NCI-H1417 (cell line): ENCODE measurements around the gene SMARCA4.
A peak's percentile ranks its signal among the peaks of the same experiment; 100 is the strongest.

Experiments
- DNase-seq, 3 experiments: peaks; one replicate each; lab custom pipeline; 2025; lab: John Stamatoyannopoulos, UW

SMARCA4 gene

DNA sequence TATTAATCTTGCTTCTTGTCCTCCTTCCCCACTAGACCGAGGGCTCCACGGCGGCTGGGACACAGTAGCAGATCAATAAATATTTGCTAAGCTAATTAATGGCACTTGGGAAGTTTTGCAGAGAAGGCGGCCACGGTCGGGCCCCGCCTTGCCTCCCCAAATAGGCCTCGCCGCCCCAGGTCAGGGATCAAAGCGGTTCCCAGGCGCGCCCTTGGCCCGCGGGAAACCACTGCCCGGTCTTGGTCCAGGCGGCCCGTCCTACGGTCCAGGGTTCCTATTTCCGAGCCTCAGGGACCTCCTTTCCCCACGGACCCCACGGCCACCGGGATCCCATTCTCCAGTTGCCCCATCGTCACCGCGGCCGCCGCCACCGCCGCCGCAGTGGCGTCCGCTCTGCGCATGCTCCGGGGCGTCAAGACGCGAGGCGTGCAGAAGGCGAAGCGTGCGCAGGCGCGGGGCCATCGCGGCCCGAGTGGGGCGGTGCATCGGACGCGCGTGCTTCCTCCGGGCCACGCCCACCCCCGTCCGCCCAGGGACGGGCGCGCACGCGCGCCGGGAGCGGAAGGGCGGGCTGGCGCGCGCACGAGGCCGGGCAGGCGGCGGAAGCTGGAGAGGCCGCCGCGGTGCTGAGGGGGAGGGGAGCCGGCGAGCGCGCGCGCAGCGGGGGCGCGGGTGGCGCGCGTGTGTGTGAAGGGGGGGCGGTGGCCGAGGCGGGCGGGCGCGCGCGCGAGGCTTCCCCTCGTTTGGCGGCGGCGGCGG, at the start of gene SMARCA4:
SMARCA4 (plus strand) TSS at position 717 of the 759 bp plus-strand sequence. CDS start 23,122 bp downstream, outside the sequence.
- peak; percentile 95 to 99 (median 99) for DNase-seq

DNA sequence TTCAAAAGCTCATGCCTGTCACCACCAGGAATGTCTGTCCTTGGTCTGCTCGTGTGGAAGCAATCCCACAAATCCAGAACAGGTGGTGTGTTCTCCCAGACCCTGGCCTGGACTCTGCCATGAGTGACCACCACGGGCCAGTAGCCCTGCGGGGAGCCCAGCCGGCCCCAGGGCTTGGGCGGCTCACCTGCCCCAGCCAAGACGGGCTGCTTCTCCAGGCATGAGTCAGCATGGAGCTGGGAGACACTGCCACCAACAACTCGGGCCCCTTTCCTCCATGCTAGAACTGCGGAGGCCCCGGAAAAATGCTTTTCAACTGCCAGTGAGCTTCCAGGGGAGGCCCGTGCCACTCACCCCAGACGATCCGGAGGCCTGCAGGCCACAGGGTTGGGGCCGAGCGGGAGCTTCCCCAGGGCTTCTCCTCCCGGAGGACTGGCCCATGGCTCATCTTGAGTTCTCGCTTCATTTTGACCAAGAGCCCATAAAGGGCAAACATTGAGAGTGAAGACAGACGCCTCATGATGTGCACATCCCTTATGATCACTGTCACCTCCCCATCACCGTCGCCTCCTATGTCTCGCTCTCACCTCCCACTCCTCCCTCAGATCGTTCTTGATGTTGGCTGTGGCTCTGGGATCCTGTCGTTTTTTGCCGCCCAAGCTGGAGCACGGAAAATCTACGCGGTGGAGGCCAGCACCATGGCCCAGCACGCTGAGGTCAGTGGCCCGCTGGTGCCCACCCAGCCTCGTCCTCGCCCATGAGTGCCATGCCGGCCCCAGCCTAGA, 49.1 kb upstream of the SMARCA4 start:
- no peak for DNase-seq

DNA sequence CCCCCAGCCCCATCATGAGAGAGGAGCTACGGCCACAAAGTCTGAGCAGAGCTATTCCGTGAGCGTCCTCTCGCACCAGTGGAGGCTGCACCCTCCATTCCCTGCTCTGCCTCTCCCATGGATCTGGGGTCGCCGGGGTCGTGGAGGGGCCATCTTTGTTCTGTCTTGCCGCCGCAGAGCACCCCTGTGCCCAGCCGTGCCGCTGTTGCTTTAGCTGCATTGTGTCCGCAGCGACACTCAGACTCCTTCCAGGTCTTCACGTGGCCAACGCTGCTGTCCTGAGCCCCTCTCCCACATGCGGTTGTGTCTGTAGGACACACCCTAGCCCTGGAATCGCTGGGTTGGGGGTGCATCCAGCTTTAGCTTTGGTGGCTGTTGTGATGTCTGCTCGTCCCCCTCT, 48.2 kb upstream of the SMARCA4 start:
- no peak for DNase-seq

DNA sequence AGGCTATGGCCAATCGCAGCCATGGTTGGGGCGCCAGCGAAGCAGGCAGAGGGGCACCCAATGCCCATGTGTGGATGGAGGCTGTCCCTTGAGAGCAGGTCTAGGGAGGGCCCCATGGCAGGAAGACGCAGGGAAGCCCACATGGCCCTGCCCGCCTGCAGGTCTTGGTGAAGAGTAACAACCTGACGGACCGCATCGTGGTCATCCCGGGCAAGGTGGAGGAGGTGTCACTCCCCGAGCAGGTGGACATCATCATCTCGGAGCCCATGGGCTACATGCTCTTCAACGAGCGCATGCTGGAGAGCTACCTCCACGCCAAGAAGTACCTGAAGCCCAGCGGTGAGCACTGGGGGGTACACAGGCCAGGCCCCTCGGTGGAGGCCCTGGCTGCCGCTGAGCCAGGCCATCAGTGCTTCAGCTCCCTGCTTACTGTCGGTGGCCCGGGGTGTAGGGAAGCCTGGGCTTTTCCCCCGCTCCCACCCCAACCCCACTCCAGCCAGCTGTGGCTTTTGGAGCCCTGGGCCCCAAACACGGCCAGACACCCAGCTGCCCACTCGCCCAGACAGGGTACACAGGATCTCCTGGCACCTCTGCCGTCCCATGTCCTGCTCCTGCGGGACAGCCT, 47.0 kb upstream of the SMARCA4 start:
- no peak for DNase-seq

DNA sequence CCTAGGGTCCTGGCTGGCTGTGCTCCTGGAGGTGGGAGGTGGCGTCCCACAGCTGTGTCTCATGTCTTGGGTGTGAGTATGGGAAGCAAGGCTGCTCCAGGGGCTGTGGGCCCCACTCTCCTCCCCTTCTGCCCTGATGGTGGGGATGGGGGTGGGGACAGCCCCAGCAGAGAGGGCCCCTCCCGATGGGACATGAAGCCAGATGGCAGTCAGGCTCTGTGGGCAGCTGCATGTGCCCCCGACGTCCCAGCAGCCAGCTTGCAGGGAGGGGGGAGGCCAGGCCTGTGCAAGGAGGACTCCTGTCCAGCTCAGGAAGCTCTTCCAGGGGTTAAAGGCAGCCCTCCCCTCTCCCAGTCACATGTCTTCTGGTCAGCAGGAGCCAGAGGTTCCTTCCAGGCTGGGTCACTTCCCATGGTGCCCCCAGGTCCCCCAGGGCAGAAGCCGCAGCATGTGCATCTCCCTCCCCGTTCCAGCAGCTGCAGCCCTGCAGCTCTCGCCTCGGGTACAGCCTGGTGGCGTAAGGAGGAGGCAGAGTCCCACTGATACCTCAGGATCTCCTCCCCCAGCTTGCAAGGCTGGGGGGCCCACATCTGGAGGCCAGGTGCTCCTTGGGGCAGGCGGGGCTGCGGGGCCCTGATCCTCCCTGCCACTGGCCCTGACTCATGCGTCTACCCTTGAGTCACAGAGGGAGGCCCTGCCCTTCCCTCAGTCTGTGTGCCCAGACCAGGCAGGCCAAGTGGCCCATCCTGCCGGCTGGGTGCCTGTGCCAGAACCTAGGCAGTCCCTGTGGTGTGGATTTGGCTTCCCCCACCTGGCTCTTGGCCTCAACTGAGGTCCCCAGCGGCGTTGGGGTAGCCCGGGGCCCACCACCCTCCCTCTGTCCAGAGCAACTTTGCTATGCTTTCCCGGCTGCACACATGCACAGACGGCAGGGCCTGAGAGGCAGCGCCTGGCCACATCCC, 45.4 kb upstream of the SMARCA4 start:
- DNase-seq: no peak

DNA sequence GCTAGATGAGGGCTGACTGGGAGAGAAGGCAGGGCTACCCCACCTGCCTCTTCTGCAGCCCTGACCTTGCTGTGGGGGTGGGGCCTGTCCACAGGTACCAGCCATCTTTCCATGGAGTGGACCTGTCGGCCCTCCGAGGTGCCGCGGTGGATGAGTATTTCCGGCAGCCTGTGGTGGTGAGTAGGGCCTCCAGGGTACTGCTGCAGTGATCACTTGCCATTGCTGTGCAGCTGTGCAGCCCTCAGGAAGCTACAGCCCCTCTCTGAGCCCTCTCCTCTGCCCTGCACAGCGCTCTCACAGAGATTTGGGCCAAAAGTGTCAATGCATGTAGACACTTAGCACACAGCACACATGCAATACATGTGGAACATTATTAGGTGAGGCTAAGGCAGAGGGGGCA, 44.2 kb upstream of the SMARCA4 start:
- DNase-seq: no peak

DNA sequence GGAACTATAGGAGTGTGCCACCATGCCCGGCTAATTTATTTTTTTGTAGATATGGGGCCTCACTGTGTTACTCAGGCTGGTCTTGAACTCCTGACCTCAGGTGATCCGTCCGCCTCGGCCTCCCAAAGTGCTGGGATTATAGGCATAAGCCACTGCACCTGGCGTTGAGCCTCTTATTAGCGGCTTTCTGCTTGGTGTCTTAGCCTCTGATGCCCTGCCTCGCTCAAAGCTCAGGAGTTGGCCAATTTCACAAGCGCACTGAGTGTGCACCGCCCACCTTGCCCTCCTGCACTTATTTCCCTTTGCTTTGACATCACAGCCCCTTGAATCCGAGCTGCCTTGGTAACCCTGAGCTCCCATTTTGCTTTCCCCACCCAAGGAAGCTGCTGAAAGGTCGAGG, 42.5 kb upstream of the SMARCA4 start:
- no peak for DNase-seq

DNA sequence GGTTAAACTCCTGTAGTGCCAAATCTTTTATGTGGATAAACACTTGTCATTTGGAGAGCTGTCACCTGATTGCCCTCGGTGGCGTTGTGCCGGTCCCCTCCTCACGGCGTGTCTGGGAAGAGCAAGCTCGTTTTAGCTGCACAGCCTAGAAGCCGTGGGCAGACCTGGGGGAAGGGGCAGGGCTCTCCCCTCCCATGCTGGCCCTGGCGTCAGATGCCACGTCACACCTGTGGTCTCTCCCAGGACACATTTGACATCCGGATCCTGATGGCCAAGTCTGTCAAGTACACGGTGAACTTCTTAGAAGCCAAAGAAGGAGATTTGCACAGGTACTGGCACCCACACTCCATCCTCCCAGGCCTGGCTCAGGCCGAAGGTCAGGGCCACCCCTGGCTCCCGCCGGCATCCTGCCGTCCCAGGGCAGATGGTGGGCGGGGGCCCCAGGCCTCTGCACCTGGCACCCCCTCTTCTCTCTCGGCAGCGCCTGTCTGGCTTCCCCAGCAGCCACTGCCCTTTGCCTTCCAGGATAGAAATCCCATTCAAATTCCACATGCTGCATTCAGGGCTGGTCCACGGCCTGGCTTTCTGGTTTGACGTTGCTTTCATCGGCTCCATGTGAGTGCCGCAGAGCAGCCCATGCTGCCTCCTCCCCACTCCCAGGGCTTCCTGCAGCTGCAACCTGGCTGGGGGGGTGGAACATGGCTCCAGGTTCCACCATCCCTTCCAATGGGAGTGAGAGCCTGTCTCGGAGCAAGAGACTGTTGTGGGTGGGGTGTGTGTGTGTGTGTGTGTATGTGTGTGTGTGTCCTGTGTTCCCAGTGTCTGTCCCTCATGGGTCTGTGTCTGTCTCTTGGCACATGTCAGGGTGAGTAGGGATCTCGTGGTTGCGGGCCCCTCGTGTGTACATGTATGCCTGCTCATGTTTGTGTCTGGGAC, 41.2 kb upstream of the SMARCA4 start:
- peak; percentile 10 to 50 (median 28) for DNase-seq

DNA sequence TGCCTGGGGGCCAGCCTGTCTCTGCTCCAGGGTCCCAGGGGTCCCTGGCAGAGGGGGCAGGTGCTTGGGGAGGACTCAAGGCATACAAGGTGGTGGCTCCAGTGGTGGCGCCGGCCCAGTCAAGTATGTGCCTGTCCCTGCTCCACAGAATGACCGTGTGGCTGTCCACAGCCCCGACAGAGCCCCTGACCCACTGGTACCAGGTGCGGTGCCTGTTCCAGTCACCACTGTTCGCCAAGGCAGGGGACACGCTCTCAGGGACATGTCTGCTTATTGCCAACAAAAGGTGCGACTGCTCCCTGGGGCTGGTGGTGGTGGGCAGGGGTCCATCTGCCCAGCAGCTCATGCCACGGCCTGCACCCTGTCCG, 40.6 kb upstream of the SMARCA4 start:
- no peak for DNase-seq

DNA sequence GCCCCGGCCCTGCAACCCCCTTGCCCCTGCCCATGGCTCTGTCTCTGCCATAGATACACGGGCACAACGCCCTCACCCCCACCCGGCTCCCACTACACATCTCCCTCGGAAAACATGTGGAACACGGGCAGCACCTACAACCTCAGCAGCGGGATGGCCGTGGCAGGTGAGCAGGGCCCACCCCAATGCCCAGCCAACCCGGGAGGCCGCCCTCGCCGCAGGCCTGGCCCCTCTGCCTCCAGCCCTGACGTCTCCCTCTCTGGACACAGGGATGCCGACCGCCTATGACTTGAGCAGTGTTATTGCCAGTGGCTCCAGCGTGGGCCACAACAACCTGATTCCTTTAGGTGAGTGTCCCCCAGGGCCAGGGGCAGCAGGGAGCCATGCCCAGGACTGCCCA, 40.0 kb upstream of the SMARCA4 start:
- no peak for DNase-seq

DNA sequence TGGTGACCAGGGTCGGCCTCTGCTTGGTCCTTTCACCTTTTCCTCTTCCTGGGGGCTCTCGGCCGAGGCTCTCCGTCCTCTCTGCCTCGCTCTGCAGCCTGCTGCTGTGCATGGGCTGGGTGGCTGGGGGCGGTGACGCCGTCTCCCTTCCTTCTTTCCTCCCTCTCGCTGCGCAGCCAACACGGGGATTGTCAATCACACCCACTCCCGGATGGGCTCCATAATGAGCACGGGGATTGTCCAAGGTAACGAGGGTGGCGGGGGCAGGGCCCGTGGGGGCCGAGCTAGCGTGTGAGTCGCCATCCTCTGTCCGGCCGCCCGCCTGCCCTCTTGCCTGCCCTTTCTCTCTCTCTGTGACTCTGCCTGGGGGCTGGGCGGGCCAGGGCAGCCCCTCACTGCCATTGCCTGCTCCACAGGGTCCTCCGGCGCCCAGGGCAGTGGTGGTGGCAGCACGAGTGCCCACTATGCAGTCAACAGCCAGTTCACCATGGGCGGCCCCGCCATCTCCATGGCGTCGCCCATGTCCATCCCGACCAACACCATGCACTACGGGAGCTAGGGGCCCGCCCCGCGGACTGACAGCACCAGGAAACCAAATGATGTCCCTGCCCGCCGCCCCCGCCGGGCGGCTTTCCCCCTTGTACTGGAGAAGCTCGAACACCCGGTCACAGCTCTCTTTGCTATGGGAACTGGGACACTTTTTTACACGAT, 39.5 kb upstream of the SMARCA4 start:
- DNase-seq: no peak

DNA sequence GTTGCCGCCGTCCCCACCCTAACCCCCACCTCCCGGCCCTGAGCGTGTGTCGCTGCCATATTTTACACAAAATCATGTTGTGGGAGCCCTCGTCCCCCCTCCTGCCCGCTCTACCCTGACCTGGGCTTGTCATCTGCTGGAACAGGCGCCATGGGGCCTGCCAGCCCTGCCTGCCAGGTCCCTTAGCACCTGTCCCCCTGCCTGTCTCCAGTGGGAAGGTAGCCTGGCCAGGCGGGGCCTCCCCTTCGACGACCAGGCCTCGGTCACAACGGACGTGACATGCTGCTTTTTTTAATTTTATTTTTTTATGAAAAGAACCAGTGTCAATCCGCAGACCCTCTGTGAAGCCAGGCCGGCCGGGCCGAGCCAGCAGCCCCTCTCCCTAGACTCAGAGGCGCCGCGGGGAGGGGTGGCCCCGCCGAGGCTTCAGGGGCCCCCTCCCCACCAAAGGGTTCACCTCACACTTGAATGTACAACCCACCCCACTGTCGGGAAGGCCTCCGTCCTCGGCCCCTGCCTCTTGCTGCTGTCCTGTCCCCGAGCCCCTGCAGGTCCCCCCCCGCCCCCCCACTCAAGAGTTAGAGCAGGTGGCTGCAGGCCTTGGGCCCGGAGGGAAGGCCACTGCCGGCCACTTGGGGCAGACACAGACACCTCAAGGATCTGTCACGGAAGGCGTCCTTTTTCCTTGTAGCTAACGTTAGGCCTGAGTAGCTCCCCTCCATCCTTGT, 38.8 kb upstream of the SMARCA4 start:
- peak in 1 of 3 experiments; percentile 6 for DNase-seq

DNA sequence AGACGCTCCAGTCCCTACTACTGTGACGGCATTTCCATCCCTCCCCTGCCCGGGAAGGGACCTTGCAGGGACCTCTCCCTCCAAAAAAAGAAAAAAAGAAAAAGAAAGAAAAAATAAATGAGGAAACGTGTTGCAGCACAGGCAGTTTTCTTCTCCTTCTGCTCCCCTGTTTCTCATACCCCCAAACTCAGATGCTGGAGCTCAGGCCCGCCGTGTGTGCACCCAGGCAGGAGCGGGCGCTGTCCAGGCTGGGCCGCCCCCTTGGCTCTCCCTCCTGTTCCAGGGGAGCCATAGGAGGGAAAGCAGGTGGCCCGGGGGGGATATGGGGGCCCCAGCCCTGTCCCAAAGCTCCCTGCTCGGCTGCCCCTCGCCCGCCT, 38.2 kb upstream of the SMARCA4 start:
- no peak for DNase-seq

DNA sequence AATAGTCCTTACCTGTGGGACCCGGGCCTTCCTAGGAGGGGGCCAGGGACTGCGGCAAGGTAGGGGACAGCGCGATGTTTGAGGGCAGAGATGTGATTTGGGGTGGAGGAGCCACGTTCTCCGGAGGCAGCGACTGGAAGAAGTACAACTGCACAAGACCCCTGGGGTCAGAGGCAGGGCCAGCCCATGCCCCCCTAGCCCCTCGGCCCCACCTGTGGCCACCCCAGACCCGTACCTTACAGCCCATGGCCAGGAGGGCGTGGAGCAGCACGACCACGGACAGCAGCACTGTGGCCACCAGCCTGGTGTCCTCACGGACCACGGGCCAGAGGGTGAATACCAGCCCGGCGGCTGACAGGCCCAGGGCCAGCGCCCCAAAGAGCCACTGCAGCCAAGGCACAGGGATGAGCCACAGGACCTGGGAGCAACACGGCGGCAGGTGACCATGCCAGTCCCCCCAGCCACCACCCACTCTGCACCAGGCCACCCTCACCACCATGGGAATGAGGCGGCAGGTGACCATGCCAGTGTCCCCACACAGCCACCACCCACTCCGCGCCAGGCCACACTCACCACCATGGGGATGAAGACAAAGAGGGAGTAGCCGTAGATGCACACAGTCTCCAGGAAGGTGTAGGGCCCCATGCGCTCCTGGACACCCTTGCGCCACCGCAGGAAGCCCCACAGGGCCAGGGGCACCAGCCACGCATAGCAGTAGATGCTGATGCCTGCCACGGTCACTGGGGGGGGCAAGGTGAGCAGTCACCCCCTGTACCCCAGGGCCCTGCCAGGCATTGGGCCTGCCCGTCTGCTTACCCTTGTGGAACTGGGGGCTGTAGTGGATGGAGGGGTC, 37.3 kb upstream of the SMARCA4 start:
- DNase-seq: no peak

DNA sequence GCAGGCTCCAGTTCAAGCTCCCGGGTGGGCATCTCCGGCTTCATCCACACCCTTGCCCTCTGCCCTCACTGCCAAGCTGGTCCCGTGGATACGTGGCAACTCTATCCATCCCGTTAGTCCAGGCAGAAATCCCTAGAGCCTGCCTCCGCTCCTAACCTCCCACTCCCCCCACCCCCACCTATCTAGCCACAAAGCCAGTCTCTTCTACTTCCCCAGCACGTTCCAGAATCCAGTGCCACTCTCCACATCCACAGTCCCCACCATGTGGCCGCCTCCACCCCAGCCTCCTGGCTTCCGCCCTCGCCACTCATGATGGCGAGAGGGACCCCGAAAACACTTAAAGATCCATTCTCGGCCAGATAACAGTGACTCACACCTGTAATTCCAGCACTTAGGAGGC, 36.2 kb upstream of the SMARCA4 start:
- DNase-seq: no peak

DNA sequence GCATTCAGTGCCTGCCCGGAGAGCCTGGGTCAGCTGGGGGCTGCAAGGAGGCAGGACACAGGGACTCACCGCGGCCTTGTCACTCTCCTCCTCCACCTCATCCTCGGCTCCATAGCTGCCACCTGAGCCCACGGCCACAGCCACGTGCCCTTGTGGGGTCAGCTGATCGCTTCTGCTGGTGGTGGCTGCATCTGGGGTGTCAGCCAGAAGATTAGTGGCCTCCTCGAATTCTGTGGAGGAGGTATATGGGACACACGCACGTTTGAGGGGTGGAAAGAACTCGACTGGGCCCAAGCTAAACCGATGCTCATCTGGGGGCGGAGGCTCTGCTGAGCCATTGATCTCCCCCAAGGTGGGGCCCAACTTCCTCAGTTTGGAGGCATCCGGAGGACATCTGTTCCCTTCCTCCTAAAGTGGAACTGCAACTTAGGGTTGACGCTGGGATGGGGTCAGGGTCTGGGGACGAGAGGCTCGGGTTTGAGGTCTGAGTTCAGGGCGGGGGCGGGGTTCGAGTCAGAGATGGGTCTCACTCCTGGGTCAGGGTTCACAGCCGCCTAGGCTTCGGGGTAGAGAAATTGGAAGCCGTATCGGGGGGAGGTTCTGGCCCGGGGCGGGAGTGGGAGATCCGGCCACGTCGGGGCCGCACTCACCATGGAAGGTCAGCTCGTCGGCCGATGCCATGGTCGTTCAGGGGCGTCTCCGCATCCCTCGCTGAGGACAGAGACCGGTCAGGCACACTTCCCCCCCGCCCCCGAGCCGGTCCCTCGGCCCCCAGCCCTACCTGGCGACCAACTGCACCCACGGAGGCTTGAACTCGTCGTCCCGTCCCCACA, 32.9 kb upstream of the SMARCA4 start:
- no peak for DNase-seq

DNA sequence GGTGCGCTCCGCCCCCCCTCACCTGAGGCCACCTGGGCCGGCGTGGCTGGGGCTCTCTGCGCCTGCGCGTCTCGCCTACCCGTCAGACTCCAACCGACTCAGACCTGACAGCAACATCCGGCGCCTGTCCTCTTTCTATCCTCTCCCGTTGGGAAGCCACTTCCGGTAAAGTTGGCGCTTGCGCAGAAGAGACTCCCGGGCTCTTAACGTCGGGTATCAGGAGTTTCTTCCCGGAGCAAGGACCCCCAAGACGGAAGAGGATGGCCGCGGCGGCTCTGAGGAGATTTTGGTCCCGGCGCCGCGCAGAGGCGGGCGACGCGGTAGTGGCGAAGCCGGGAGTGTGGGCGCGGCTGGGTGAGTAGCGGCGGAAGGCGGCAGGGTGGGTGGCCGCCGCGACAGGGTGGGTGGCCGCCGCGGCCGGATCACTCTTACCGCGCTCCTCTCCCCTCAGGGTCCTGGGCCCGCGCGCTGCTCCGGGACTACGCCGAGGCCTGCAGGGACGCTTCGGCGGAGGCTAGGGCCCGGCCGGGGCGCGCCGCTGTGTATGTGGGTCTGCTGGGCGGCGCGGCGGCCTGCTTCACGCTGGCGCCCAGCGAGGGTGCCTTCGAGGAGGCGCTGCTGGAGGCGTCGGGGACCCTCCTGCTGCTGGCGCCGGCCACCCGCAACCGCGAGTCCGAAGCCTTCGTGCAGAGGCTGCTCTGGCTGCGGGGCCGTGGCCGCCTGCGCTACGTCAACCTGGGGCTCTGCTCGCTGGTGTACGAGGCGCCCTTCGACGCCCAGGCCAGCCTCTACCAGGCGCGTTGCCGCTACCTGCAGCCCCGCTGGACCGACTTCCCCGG, 32.0 kb upstream of the SMARCA4 start, which contains the start of the genes TIMM29 and YIPF2:
TIMM29 (plus strand) TSS at position 249 of the 839 bp plus-strand sequence; CDS start at position 261, 12 bp downstream.
YIPF2 (minus strand) TSS at position 77 of the 839 bp plus-strand sequence. CDS start 229 bp downstream, outside the sequence.
- DNase-seq: peak; percentile 94 to 100 (median 98)
